Endothelial cell of umbilical vein (primary cell): Measurements from ENCODE around the gene ZNF611. TPM values are rescaled to one million over a fixed set of nuclear protein-coding genes. Genes with fewer than 3 reads are reported as not detected.
"Not testable (repeated sequence)": the region's sequence is repeated elsewhere in the genome, so short reads cannot be mapped to it uniquely, and the experiment has no call there.

Experiments used
- BruUV-seq: library from RNA; stranded (reverse); fragments of 400-500 nt; replicated peaks from 2 replicates; lab custom pipeline; 2021; lab: Mats Ljungman, UMichigan
- CTCF ChIA-PET: fragments of 300-600, 350-600 bp; sonication (Branson Sonifier 250); formaldehyde crosslinking; loops from one replicate; lab custom pipeline; 2021; ENCODE audit warnings: antibody characterized with exemption, inconsistent platforms; lab: Charles Lee
- POLR2A ChIA-PET: fragments of 300-600, 350-600 bp; sonication (Branson Sonifier 250); formaldehyde crosslinking; loops from one replicate; lab custom pipeline; 2021; ENCODE audit warnings: antibody characterized with exemption, inconsistent platforms; lab: Charles Lee
- DNase-seq: peaks from one replicate; pipeline ENCODE4 v3.0.0-alpha.2; 2011; ENCODE audit warnings: low read depth, low spot score
- FAIRE-seq: peaks from 2 replicates; lab custom pipeline; 2011; peaks lifted over from hg19 to GRCh38; lab: Jason Lieb, UNC
- H2AFZ ChIP-seq: 2 replicates; pipeline ENCODE4 v1.6.0; 2012; ENCODE audit warnings: low read depth, low read length, control low read depth, inconsistent platforms
- H3K27ac ChIP-seq: 2 replicates; pipeline ENCODE4 v1.5.1; 2011; ENCODE audit warnings: low read depth, mild to moderate bottlenecking, control low read depth, low read length, moderate library complexity; ENCODE audit not compliant: insufficient read depth
- H3K27me3 ChIP-seq, 2 experiments: 2 replicates each; pipeline versions ENCODE4 v1.6.0 to v1.6.1; 2011; ENCODE audit warnings: low read length in 2 of 2, mixed read lengths in 1 of 2; ENCODE audit not compliant: control insufficient read depth in 2 of 2, insufficient read depth in 2 of 2
- H3K36me3 ChIP-seq, 2 experiments: 2 replicates in 1 of 2; 3 replicates in 1 of 2; pipeline ENCODE4 v1.5.1; 2011; ENCODE audit warnings: low read length in 2 of 2, mild to moderate bottlenecking in 1 of 2, moderate library complexity in 1 of 2; ENCODE audit not compliant: control insufficient read depth in 2 of 2, insufficient read depth in 2 of 2; ENCODE audit errors: extremely low read depth in 1 of 2
- H3K4me1 ChIP-seq: 3 replicates; pipeline ENCODE4 v1.5.1; 2011; ENCODE audit warnings: mild to moderate bottlenecking, low read length; ENCODE audit not compliant: control insufficient read depth, insufficient read depth; ENCODE audit errors: extremely low read depth
- H3K4me2 ChIP-seq: 2 replicates; pipeline ENCODE4 v1.6.1; 2011; ENCODE audit warnings: low read length, control low read depth, mixed read lengths; ENCODE audit not compliant: insufficient read depth
- H3K4me3 ChIP-seq, 3 experiments: fragments of 200-600 bp in 1 of 3; sonication (generic), shearing (Covaris generic) in 1 of 3; replicated peaks in 1 of 3; 2 replicates each; pipeline ENCODE4 v1.5.1; 2011 to 2016; ENCODE audit warnings: control low read depth in 3 of 3, low read length in 3 of 3, mild to moderate bottlenecking in 2 of 3, inconsistent platforms in 1 of 3, low read depth in 1 of 3, moderate library complexity in 1 of 3; ENCODE audit not compliant: insufficient read depth in 1 of 3
- H3K79me2 ChIP-seq: 2 replicates; pipeline ENCODE4 v1.6.0; 2012; ENCODE audit warnings: low read length, inconsistent platforms; ENCODE audit not compliant: control insufficient read depth, insufficient read depth
- H3K9ac ChIP-seq: replicated peaks from 2 replicates; pipeline ENCODE3; 2011; ENCODE audit warnings: low read length, control low read depth; ENCODE audit not compliant: insufficient read depth; ENCODE audit errors: extremely low read depth
- H3K9me1 ChIP-seq: replicated peaks from 3 replicates; pipeline ENCODE4 v1.6.0; 2011; ENCODE audit warnings: mild to moderate bottlenecking, low read length; ENCODE audit not compliant: control insufficient read depth, insufficient read depth; ENCODE audit errors: extremely low read depth
- H3K9me3 ChIP-seq: replicated peaks from 2 replicates; pipeline ENCODE4 v1.5.1; 2012; ENCODE audit warnings: low read length, inconsistent platforms; ENCODE audit not compliant: control insufficient read depth, insufficient read depth
- H4K20me1 ChIP-seq: replicated peaks from 2 replicates; pipeline ENCODE3; 2011; ENCODE audit warnings: mild to moderate bottlenecking, low read length; ENCODE audit not compliant: control insufficient read depth, insufficient read depth; ENCODE audit errors: extremely low read depth
- EZH2 ChIP-seq: IDR thresholded peaks from 2 replicates; pipeline ENCODE4 v1.6.1; 2012; ENCODE audit warnings: borderline replicate concordance, low read depth, mild to moderate bottlenecking, moderate library complexity, low read length, inconsistent platforms; ENCODE audit not compliant: severe bottlenecking
- JUN ChIP-seq: IDR thresholded peaks from 2 replicates; pipeline ENCODE4 v1.6.1; 2011; ENCODE audit warnings: borderline replicate concordance, low read depth; ENCODE audit not compliant: insufficient read length, insufficient read depth
- dilution Hi-C: fragments of 300-500 bp; cut with MboI; formaldehyde crosslinking; loops from one replicate; pipeline ENCODE4 v1.15.0; 2019; ENCODE audit warnings: low sequenced_read_pairs; ENCODE audit not compliant: extremely low pct_ligation_motif_present
- intact Hi-C: fragments of 100-400 bp; cut with micrococcal nuclease; formaldehyde crosslinking; loops from one replicate; pipeline ENCODE4 v1.10.0; 2022
- polyA plus RNA-seq, 4 experiments: library from polyadenylated mRNA; depleted of rRNA in 3 of 4; stranded (reverse) in 3 of 4; unstranded in 1 of 4; fragments of >200 nt; gene quantifications; 2 replicates each; pipeline versions ENCODE4 v1.2.1 to v1.2.3, GENCODE V29; 2011 to 2012; ENCODE audit warnings: missing spikeins in 1 of 4
- total RNA-seq: library from RNA; stranded (reverse); gene quantifications from 2 replicates; pipeline ENCODE4 v1.2.3, GENCODE V29; 2021

Gene ZNF611
- total and polyA plus RNA-seq, 2 donors (not counting 3 experiments of a cell fraction or from before 2014, with no cell fraction given): 3.1 to 20.0 TPM

GRCh38 chr19:52724701-52725514 is 9.9 kb downstream of the ZNF611 start:
- ChIA-PET POLR2A (no interaction called here), CTCF (no interaction called here)
- Histone ChIP-seq H3K27ac (no peak overlapping the region), H3K4me1 (peaks cover 8% of the 10 kb centered on the region), H3K4me3 (no peak overlapping the region), H3K9me1 (no peaks in the 10 kb centered on the region), H3K79me2 (no peaks in the 10 kb centered on the region), H3K9me3 (no peaks in the 10 kb centered on the region), H2AFZ (no peak overlapping the region), H3K4me2 (no peak overlapping the region), H3K9ac (no peak overlapping the region), H3K27me3 (no peaks in the 10 kb centered on the region), H3K36me3 (peaks cover 0 to 12% of the 10 kb centered on the region in 2 experiments), H4K20me1 (no peaks in the 10 kb centered on the region)
- TF ChIP-seq EZH2 (no peak), JUN (no peak)
- no TSS peak for BruUV-seq
- dilution Hi-C loops (no loop called here), intact Hi-C loops (no loop called here)
- FAIRE-seq (no peak), DNase-seq (no peak)

GRCh38 chr19:52723907-52724598 is 10.8 kb downstream of the ZNF611 start:
- H3K27ac ChIP-seq, POLR2A ChIA-PET, FAIRE-seq, dilution Hi-C loops, H2AFZ ChIP-seq, H3K27me3 ChIP-seq, intact Hi-C loops, H3K4me1 ChIP-seq, CTCF ChIA-PET, H3K9me3 ChIP-seq, H3K4me3 ChIP-seq, H3K4me2 ChIP-seq, H3K9ac ChIP-seq, H4K20me1 ChIP-seq, BruUV-seq, DNase-seq, H3K9me1 ChIP-seq, H3K79me2 ChIP-seq: not testable (repeated sequence)
- H3K36me3 ChIP-seq: peaks cover 0 to 12% of the 10 kb centered on the region in 2 experiments
